Tibial nerve (tissue), 3 donors: ENCODE results near the gene IRX2.

ENCODE experiments used
- POLR2A ChIP-seq, 2 donors: fragments of 450-650 bp; IDR thresholded peaks; one replicate each; pipeline ENCODE4 v1.6.1; 2017; ENCODE audit warnings: antibody characterized with exemption in 2 of 2, mild to moderate bottlenecking in 2 of 2, moderate library complexity in 2 of 2
- TF ChIP-seq, protein P1 (sequence below), 5 experiments: fragments of 200-600 bp in 3 of 5; fragments of 450-650 bp in 2 of 5; sonication (generic) in 3 of 5; IDR thresholded peaks; one replicate each; pipeline ENCODE4 v1.5.1; 2016 to 2019; ENCODE audit warnings: antibody characterized with exemption in 5 of 5, mild to moderate bottlenecking in 3 of 5, moderate library complexity in 2 of 5

DNA sequence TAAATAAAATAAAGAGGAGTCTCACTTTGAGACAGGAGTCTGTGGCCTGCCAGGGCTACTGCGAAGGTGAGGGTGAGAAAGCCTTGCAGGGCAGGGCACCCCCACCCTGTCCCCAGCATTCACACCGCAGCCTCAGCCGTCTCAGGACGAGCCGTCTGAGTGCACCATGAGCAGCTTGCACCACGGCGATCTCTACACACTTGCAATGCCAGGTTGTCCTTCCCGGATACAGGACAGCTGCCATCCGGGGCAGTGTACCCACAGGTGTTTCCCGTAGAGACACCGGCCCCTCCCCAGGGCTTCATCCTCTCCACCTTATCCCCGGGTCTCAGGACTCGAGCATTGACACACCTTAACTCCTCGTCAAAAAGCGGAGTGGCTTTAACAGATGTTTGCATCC lies 43.3 kb downstream of the IRX2 start:
- TF ChIP-seq, protein P1, sequence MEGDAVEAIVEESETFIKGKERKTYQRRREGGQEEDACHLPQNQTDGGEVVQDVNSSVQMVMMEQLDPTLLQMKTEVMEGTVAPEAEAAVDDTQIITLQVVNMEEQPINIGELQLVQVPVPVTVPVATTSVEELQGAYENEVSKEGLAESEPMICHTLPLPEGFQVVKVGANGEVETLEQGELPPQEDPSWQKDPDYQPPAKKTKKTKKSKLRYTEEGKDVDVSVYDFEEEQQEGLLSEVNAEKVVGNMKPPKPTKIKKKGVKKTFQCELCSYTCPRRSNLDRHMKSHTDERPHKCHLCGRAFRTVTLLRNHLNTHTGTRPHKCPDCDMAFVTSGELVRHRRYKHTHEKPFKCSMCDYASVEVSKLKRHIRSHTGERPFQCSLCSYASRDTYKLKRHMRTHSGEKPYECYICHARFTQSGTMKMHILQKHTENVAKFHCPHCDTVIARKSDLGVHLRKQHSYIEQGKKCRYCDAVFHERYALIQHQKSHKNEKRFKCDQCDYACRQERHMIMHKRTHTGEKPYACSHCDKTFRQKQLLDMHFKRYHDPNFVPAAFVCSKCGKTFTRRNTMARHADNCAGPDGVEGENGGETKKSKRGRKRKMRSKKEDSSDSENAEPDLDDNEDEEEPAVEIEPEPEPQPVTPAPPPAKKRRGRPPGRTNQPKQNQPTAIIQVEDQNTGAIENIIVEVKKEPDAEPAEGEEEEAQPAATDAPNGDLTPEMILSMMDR (IDR thresholded peaks at IDR 0.05) = no peak
- TF ChIP-seq POLR2A (IDR thresholded peaks at IDR 0.05) = no peak
